ENCODE measurements around the gene APIP.

DNA sequence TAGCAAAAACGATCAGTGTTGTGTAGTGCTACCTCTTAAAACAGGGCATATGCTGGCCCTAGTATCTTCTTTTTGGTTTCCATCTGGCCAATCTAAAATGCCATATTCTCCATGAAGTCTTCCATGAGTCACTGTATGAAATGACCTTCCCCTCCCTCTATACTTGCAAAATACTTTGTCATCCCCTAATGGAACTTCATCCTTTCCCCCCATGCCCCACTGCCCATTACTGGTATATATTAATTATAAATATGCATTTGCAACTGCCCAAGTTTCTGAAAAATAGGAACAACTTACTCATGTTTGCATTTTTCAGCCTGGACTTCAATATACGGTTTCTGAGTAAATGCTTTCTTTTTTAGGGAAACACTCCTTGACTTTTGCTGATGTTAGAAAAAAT, 4.5 kb downstream of the APIP start:
- TF ChIP-seq, protein P1, sequence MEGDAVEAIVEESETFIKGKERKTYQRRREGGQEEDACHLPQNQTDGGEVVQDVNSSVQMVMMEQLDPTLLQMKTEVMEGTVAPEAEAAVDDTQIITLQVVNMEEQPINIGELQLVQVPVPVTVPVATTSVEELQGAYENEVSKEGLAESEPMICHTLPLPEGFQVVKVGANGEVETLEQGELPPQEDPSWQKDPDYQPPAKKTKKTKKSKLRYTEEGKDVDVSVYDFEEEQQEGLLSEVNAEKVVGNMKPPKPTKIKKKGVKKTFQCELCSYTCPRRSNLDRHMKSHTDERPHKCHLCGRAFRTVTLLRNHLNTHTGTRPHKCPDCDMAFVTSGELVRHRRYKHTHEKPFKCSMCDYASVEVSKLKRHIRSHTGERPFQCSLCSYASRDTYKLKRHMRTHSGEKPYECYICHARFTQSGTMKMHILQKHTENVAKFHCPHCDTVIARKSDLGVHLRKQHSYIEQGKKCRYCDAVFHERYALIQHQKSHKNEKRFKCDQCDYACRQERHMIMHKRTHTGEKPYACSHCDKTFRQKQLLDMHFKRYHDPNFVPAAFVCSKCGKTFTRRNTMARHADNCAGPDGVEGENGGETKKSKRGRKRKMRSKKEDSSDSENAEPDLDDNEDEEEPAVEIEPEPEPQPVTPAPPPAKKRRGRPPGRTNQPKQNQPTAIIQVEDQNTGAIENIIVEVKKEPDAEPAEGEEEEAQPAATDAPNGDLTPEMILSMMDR (IDR thresholded peaks at IDR 0.05): no peak
- TF ChIP-seq RFX5 (IDR thresholded peaks at IDR 0.05): no peak

Data from A549 (cell line).